Memory B cell (primary cell): ENCODE results near the gene ISX.

Experiments
- ATAC-seq: fragments of 150-1000 bp; cut with Tn5 transposase; 2 replicates; pipeline ENCODE4 v1.10.0; 2021; ENCODE audit warnings: low read depth, mild to moderate bottlenecking, moderate library complexity
- DNase-seq, 2 donors: peaks; one replicate each; pipeline ENCODE4 v3.0.0; 2022; ENCODE audit warnings: low spot score in 2 of 2
- H3K27ac Mint-ChIP-seq: one replicate; pipeline ENCODE4 v1.8.0; 2022; ENCODE audit warnings: mild to moderate bottlenecking, moderate library complexity, mixed read lengths
- H3K27me3 Mint-ChIP-seq: one replicate; pipeline ENCODE4 v1.8.0; 2022; ENCODE audit warnings: mixed read lengths
- H3K36me3 Mint-ChIP-seq: one replicate; pipeline ENCODE4 v1.8.0; 2022; ENCODE audit warnings: mild to moderate bottlenecking, mixed read lengths
- H3K4me1 Mint-ChIP-seq: one replicate; pipeline ENCODE4 v1.8.0; 2022; ENCODE audit warnings: mixed read lengths
- H3K4me3 Mint-ChIP-seq: one replicate; pipeline ENCODE4 v1.8.0; 2022; ENCODE audit warnings: mild to moderate bottlenecking, moderate library complexity, mixed read lengths
- H3K9me3 Mint-ChIP-seq: one replicate; pipeline ENCODE4 v1.8.0; 2022; ENCODE audit warnings: mixed read lengths

ISX gene

DNA sequence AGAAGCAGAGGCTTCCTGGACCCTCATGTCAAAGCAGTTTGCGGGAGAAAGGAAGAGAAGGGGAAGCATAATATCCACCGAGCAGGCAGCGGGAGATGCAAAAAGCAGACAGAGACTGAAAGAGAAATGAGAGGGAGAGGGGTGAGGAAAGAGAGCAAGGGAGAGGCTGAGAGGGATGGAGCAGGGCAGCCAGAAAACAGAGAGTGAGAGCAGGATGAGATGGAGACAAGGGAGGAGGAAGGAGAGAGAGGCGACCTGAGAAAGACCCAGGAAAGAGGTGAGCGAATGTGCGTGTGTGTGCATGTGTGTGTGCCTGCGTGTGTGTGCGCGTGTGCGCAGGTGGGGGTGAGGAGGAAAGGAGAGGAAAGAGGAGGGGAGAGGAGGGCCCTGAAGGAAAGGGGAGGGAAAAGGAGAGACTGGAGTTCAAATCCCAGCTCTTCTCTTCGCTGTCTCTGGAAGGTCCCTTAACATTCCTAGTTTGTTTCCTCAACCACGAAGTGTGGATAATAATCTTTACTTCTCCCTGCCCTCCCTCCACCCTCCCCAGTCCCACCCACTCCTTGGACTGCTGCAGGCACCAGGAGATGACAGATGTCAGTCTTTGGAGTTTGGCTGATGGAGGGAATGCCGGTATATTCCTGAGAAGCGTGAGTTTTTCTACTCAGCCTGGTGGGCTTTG lies 67.9 kb downstream of the ISX start:
- Mint-ChIP-seq H3K27ac (no peak overlapping the region), H3K4me3 (no peak overlapping the region), H3K36me3 (no peaks in the 10 kb centered on the region), H3K4me1 (no peaks in the 10 kb centered on the region), H3K9me3 (no peaks in the 10 kb centered on the region), H3K27me3 (peaks cover 22% of the 10 kb centered on the region)
- DNase-seq (no peak), ATAC-seq (no peak)

DNA sequence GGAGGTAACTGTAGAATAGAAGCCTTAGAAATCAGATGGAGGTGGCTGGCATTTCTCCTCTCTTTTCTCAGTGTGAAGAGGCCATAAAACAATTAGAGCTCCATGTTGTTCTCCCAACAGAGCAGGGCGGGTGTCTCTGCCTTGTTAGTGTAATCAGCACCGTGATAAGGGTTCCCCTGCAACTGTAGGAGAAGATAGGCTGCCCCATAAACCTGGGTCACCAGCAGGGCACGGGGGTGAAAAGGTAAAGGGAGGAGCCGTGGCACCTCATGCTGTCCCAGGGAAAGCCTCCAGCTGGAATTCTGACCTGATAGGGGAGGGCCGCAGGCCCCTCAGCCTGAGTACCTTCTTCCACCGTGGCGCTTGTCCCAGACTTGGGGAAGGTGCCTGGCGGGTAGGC lies 68.7 kb downstream of the ISX start:
- ATAC-seq (no peak), DNase-seq (no peak)
- Mint-ChIP-seq H3K9me3 (no peaks in the 10 kb centered on the region), H3K27ac (no peak overlapping the region), H3K4me1 (no peaks in the 10 kb centered on the region), H3K27me3 (peaks cover 21% of the 10 kb centered on the region), H3K36me3 (no peaks in the 10 kb centered on the region), H3K4me3 (no peak overlapping the region)

DNA sequence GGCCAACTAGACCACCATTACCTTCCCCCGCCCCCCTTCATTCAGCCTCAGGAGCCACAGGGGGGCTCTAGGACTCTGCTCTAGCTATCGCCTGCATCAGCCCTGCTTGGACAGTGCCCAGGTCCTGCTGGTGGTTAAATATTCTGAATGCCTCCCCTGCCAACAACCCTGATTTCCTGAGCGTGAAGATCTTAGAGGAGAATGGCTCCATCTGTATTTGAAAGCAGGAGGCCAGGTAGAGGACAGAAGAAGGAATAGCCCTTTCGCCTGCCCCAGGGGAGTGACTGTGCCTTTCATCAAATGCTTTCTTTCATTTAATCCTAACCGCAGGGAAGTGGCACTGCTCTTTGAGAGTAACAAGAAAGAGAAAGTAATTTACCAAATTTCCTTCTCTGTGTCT lies 69.2 kb downstream of the ISX start:
- ATAC-seq (no peak), DNase-seq (no peak)
- H3K4me1 Mint-ChIP-seq: no peaks in the 10 kb centered on the region
- H3K27me3 Mint-ChIP-seq: peaks cover 21% of the 10 kb centered on the region
- H3K9me3 Mint-ChIP-seq: no peaks in the 10 kb centered on the region
- H3K27ac Mint-ChIP-seq: no peak overlapping the region
- H3K4me3 Mint-ChIP-seq: no peak overlapping the region
- no peaks in the 10 kb centered on the region for H3K36me3 Mint-ChIP-seq
